GM12872 (cell line): Measurements from ENCODE around the gene SP3.

Experiments
- CTCF ChIP-seq: IDR thresholded peaks from 3 replicates; pipeline ENCODE4 v1.5.1; 2011; ENCODE audit warnings: low read depth, mild to moderate bottlenecking, low read length, moderate library complexity; ENCODE audit not compliant: insufficient read depth

The SP3 gene

DNA sequence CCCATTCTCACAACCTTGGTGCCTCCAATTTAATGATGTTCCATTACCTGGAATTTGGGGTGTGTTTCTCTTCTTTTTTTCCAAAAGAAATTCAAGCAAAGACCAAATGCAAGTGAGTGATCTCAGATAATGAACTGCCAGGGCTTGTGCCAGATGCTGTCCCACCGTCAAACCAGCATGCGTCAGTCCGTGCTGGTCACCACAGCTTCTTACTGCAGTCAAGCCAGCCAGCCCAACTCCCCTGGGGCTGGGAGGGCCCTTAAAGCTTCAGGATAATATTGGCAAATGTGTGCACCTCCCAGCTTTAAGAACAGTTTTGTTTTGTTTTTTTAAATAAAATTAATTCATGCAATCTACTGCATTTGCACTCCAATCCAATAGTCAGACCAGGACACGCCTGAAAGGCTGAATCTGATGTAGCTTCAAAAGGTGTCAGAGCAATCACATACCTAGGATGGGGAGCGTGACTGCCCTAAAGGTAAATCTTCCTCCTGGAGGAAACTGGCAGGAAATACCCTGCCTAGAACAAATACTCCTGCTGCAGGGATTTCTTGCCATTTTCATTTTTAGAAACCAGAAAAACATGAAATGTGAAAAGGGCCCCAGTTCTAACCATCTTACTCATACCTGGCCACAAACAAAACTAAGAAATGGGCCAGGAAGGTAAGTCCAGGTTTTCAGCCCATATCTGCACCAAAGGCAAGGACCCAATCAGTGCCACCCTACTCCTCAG is 26.8 kb upstream of the SP3 start:
- TF ChIP-seq CTCF, result no peak

DNA sequence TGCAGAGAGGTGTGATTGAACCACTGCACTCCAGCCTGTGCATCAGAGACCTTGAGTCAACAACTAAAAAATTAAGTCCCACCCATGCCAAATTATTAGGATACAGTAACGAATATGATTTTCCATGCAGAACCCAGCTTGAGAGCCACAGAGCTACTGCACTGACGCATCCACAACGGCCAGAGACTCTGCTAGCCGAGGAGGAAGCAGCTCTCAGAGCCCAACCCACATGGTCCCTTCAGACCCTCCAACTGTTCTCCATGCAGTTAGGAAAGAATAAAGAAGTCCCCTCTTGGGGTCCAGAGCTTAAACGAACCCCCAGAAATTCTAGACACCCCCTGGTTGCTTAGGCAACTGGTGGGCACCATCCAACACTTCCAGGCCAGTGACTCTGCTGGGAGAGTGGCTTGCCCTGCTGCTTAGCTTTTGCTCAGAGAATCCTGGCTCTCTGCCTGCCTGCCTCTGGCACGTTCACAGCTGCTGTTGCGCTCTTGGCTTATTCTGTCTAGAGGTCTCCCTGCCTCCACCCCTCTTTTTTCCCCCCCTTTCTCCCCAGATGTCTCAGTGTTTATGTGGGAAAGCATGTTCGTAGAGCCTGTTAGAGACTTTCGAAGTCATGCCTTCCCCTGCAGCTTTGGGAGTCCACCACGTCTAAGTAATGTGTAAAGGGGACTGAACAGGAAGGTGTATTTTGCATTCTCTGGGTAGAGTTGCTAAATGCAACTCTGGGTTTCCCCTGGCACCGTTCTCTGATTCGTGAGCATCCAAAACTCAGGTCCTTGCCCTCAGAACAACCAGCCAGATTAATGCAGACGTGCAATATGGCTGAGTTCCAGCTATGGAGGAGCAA is 26.0 kb upstream of the SP3 start:
- TF ChIP-seq CTCF, result no peak

GRCh38 chr2:173990245-173990644 is 25.1 kb upstream of the SP3 start:
- no peak for TF ChIP-seq CTCF

- no peak for TF ChIP-seq CTCF
These were observed 24.7 kb upstream of the SP3 start for GRCh38 chr2:173989884-173990215.

DNA sequence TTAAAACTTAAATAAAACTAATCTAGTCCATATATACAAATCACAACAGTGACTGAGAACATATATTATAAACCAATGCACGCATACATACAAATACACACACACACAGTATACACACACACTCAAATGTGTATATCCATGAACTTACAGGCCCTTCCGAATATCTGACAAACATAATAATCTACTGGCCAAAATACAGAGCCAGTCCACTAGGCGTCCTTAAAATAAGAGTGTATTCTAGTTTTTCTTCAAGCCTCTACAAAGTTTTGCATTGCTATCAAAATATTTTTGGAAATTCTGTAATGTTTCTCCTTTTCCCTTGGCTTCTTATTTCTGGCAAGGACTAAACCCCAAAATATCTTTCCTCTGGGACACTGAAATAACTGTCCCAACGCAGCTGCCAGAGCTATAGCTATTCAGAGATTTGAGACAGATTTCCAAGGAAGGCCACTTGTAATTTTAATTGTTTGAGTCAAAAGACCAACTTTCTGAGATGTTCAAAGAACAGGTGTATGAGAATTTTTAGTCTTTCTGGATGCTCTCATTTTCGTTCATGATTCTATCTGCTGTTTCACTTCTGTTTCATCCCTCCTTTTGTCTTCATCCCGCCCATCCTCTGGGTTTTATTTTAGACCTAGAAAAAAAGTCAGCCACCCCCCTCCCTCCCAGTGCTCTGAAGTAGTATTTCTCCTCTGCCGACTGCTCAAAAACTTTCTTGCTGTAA is 24.1 kb upstream of the SP3 start:
- TF ChIP-seq CTCF, result no peak

GRCh38 chr2:173986805-173987204 is 21.6 kb upstream of the SP3 start:
- no peak for TF ChIP-seq CTCF

- TF ChIP-seq CTCF, result no peak
These were observed 20.4 kb upstream of the SP3 start for GRCh38 chr2:173985605-173985992.
